GM12873 (cell line): ENCODE data around the gene NME3.

Experiments
- TF ChIP-seq, protein P1 (sequence below): IDR thresholded peaks from 2 replicates; pipeline ENCODE4 v1.5.1; 2012; ENCODE audit warnings: low read depth, mild to moderate bottlenecking, moderate library complexity, low read length, control low read depth; ENCODE audit not compliant: insufficient read depth; ENCODE audit errors: missing control alignments

The NME3 gene

GRCh38 chr16:1788708-1789100 is 17.4 kb upstream of the NME3 start:
- TF ChIP-seq, protein P1, sequence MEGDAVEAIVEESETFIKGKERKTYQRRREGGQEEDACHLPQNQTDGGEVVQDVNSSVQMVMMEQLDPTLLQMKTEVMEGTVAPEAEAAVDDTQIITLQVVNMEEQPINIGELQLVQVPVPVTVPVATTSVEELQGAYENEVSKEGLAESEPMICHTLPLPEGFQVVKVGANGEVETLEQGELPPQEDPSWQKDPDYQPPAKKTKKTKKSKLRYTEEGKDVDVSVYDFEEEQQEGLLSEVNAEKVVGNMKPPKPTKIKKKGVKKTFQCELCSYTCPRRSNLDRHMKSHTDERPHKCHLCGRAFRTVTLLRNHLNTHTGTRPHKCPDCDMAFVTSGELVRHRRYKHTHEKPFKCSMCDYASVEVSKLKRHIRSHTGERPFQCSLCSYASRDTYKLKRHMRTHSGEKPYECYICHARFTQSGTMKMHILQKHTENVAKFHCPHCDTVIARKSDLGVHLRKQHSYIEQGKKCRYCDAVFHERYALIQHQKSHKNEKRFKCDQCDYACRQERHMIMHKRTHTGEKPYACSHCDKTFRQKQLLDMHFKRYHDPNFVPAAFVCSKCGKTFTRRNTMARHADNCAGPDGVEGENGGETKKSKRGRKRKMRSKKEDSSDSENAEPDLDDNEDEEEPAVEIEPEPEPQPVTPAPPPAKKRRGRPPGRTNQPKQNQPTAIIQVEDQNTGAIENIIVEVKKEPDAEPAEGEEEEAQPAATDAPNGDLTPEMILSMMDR = no peak

DNA sequence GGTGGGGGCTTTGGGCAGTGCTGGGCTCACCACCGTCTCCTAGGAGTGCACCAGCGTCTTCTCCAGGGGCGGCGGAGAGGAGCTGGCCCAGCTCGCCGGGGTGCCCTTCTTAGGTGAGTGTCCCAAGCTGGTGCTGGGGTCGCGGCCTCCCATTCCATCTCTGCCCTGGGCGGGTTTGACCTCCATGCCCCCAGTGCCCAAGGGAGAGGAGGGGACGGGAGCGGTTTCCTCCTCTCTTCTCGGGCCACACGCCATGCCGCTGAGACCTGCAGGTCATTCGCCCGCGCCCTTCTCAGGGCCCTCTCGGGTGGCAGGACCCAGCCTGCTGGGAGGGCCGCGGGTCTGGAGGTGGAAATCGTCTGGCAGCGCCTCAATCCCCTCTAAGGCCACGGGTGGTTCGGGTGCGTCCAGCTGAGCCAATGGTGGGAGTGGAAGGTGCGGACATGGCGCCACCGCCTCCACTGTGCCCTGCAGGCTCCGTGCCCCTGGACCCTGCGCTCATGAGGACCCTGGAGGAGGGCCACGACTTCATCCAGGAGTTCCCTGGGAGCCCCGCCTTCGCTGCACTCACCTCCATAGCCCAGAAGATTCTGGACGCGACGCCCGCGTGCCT is 16.9 kb upstream of the NME3 start:
- TF ChIP-seq, protein P1 = no peak

DNA sequence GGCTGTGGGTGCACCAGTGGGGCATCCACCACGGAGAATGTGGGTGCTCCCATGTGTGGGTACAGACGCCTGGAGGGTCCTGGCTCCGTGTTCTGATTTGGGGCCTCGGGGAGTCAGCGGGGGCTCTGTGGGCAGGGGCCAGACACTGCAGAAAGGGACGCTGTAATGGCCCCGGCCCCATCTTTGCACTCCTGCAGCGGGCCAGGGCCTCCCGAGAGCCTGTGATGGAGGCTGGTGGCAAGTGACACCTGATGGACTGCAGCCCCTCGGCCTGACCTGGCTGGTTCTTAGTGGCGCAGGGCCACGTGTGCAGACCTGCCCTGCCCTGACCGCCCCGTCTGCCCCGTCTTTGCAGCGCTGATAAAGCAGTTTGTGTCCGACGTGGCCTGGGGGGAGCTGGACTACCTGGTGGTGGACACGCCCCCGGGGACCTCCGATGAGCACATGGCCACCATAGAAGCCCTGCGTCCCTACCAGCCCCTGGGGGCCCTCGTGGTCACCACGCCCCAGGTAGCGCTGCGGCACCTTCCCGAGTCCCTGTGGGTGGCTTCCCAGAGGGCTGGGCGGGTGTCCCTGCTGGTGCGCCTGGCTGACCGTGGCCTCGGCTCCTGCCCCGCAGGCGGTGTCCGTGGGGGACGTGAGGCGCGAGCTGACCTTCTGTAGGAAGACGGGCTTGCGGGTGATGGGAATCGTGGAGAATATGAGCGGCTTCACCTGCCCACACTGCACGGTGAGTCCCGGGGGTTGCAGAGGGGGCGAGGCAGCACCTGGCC is 16.2 kb upstream of the NME3 start:
- TF ChIP-seq, protein P1 = no peak

DNA sequence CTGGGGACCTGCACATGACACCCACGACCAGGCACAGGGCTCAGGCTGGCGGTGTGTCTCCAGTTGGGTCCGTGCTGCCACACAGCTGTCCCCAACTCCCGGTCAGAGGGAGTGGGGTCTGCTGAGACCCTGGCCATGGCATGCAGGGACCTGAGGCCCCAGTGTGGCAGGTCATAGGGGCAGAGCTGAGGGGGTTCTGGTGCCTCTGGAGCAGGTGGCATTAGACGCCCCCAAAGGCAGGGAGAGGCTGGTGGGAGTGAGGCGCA is 15.6 kb upstream of the NME3 start:
- TF ChIP-seq, protein P1 = no peak

DNA sequence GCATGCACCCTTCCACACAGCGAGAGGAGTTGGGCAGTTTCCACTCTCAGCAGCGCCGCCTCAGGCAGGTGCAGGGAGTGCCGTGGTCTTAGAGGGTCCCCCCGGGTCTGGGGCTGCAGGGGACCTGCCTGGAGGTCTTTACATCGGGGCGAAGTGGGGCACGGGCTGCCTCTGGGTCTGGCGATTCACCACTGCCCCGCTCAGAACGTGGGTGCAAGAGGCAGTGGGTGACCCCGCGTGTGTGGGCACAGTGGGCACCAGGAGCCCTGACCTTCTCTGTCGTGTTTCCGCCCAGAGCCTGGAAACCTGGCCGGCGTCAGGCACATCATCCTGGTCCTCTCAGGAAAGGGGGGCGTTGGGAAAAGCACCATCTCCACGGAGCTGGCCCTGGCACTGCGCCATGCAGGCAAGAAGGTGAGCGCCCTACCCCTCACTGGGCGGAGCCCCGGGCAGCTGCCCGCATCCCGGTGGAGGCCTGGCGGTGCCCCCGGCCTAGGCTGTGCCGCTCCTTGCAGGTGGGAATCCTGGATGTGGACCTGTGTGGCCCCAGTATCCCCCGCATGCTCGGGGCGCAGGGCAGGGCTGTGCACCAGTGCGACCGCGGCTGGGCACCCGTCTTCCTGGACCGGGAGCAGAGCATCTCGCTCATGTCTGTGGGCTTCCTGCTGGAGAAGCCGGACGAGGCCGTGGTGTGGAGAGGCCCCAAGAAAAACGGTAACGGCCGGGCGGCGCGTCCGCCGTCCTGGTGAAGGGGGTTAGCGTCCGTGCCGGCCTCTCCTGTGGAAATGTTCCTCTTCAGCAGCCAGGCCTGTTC is 15.1 kb upstream of the NME3 start:
- TF ChIP-seq, protein P1 = peak; percentile 13

DNA sequence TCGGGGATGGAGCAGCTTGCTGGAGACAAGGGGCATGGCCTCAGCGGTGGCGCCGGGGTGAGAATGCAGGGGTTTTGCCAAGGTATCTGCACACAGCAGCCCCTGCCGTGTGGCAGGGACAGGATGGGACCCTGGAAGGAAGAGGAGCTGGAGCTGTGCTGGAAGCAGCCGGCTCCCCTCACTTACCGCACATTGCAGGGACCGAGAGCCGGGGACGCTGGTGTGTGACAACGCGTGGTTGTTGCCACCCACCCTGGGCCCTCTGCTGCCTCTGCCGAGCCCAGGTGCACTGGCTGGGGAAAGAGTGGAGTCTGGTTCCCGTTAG is 14.5 kb upstream of the NME3 start:
- TF ChIP-seq, protein P1 = no peak
